Measurements from ENCODE around the gene SEMA4D.

- no peak for TF ChIP-seq POLR2A (IDR thresholded peaks at IDR 0.05; ENCODE audit: extremely low read depth, insufficient read length)
- TF ChIP-seq MAX (IDR thresholded peaks at IDR 0.05; ENCODE audit: low read depth, low read length) = no peak
Measured at GRCh38 chr9:89420397-89421178, 77.3 kb downstream of the SEMA4D start.

Measured in NB4 (cell line).